Activated T-cell treated with anti-CD3 and anti-CD28 coated beads, Interleukin-2, amount 50 U/mL, for 1 hour (primary cell): Measurements from ENCODE around the gene GGT5.
"Not testable (repeated sequence)": the region's sequence is repeated elsewhere in the genome, so short reads cannot be mapped to it uniquely, and the experiment has no call there.

Experiments used
- DNase-seq: peaks from one replicate; pipeline ENCODE4 v3.0.0-alpha.2; 2020

GGT5 gene

DNA sequence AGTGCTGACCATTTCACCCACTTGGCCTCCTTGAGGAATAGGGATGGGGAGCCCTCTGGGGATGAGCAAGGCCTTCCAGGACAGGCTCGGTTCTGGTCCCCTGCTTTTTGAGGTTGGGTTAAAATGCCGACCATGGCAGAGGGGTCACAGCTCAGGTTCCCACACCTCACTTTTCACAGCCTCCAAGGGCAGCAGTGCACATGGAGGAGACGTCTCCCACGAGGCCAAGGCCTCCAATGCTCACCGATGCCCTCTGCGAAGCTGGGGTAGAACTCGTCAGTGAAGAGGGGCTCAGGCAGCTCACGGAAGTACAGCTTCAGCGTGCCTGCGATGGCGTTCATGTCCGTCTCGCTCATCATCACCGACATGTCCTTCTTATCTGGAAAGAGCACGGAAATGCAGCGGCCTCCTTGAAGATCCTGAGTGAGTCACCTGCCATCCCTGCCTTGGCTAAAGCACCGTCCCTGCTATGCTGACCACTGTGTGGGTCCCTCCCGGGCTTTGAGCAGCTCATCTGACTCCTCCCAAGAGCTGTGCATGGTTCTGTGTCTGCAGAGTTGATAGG is 17.4 kb upstream of the GGT5 start:
- DNase-seq: not testable (repeated sequence)

DNA sequence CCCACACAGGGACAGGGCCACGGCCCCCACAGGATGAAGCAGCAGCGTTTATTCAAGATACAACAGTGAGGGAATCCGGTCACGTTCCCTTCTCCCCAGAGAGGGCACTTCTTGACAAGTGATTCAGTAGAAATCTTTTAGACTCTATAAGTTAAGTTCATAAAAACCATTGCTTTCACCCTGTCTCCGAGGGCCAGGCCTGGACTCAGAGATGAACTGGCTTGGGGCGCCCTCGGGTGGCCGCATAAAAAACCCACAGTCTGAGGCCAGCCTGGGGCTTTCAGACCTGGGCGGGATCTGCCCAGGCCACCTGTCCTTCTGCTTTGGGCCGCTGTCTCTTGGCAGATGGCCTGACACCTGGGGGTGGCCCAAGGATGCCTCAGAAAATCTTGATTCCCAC is 14.6 kb upstream of the GGT5 start:
- peak; percentile 70 for DNase-seq

DNA sequence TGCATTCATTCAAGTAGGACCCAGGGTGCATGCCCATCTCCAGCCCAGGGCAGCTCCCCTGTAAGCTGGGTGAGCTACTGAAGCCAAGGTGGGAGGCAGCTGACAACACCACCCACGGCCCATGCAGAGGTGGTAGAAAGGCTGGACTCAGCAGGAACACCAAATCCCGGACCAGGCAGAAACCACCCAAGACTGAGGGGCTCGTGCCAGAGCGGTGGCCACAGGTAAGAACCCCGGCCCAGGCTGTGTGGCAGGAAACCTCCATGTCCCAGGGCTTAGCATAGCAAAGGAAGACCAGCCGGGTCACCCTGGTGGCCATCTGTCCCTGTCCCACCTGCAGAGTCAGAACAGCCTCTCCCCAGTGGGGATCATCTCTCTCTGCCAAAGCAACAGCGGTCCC is 11.9 kb upstream of the GGT5 start:
- not testable (repeated sequence) for DNase-seq

DNA sequence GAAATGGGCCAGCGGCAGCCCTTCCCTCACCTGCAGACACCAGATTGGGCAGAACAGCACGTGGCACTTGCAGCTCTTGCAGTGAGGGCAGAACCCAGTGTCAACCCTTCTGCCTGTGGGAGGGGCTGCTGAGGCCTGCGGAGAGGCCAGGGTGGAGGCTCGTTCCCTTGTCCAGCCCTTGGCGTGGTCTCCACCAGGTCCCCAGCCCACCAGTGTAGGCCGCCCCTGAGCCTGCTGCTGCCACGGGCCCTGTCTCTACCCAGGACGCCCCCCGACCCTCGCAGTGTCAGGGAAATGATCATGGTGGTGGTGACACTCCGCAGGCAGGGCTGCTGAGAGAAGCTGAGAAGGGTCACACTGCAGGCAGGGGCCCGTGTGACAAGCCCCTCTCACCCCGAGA is 11.3 kb upstream of the GGT5 start:
- not testable (repeated sequence) for DNase-seq

DNA sequence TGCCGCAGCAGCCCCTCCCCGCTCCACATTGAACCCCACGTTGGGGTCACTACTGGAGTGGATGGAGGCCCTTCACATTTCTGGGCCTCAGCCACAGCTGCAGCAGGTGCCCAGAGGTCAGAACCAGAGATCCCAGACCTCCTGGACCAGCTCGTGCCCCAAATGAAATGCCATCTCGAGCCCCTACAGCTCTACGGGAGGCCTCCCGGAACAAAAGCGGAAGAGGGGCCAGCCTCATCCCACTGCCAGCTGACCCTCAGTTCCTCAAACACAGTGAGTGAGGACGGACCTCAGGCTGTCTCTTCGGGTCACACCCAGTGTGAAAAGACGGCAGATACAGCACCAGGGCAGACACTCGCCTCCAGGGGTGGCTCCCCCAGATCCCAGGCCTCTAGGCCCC is 8.2 kb upstream of the GGT5 start:
- not testable (repeated sequence) for DNase-seq

DNA sequence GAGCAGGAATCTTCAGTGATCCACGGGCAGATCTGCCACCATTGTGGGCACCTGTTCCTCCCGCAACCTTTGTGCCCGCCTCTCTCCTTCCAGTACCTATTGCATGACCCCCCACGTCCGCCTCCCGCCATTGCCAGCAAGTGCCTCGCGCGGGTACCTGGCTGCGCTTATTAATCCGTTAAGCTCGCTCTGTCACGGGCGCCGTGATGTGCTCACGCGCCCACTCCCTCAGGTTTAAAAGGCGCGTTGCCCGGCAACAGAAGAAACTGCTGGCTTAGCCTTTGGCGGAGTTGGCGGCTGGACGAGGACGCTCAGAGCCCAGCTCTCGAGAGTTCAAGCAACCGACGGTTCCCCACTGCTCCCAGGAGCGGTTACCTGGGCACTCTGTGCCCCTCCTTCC is 6.4 kb upstream of the GGT5 start:
- not testable (repeated sequence) for DNase-seq

DNA sequence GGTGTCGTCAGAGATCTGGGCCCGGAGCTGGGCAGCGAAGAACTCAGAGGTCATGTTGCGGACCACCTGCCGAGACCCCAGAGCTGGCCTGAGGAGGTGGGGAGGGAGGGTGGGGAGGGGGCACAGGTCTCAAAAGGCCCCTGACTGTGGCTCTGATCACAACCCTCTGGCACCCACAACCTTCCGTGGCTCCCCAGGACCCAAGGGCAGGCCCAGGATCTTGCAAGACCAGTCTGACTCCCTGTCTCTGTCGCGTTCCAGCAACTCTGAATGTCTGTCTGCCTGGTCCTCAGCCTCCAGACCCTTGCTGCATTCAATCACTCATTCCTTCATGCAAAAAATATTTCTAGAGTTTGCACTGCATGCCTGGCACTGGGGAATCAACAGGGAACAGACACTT is 4.5 kb upstream of the GGT5 start:
- not testable (repeated sequence) for DNase-seq

DNA sequence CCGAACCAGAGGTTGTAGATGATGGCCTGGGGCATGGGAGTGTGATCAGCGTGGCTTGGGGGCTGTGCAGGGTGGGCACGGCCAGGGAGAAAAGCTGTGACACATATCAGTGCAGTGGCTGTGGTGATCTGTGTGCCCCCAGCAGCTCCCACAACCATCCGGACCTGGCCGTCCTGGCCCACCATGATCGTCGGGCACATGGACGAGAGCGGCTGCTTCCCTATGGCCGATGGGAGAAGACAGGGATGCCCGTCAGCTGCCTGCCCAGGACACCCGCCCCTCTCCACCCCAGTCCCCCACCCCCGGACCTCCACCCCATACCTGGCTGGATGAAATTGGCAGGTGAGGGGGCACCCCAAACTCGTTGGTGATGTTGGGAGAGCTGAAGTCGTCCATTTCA is 3.7 kb upstream of the GGT5 start:
- not testable (repeated sequence) for DNase-seq

DNA sequence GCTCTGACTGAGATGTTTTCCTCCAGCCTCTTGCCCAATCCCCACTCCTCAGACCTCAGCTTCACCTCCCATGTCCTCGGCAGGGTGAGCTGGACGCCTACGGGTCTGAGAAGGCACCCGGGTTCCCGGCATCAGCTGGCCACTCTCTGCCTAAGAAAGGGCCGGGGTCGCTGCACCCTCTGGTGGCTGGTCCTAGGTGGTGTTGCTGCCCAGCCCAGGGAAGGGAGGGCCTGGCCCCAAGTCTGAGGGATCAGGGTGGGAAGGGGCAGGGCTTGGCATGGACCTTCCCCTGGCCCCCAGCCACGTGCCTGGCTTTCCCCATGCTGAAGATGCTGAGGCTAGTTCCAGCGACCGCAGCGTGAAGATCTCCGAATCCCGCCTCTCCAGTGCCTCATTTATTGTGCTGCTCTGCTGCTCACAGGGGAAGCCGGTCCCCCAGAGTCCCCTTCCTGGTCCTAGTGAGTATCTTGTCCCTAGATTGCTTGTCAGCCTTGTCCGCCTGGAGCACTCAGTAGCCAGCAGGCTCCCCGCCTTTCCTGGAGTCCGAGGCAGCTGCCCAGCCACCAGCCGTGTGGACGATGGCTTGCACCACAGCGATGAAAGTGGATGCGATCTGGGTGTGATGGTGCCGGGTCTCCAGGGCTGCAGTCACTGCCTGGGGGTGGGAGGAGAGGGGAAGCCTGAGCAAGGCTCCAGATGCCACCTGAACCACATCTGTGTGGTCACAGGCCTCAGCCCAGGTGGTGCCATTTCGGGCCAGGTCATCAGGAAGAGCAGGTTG is 2.9 kb upstream of the GGT5 start:
- DNase-seq: peak; percentile 58

DNA sequence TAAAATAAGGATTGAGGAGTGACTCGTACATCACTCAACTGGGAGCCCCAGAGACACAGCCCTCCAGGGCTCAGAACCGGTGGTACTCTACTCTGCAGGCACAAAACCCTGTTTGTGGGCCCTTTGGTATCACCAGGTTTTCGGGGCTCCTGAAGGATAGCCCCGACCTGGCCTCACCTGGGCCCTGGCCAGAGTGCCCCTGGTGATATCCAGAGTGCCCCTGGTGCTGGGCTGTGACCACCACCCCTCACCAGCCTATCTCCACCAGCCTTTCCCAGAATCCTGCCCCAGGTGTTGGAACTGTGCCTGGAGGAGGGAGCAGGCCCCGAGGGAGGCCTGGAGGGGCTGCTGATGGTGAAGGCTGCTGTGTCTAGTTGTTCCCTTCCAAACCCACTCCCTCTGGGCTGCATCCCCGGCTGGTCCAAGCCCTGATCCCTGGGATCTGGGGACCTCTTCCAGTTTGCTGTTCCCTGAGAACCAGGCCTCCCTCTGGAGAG is 2.2 kb upstream of the GGT5 start:
- DNase-seq: no peak

DNA sequence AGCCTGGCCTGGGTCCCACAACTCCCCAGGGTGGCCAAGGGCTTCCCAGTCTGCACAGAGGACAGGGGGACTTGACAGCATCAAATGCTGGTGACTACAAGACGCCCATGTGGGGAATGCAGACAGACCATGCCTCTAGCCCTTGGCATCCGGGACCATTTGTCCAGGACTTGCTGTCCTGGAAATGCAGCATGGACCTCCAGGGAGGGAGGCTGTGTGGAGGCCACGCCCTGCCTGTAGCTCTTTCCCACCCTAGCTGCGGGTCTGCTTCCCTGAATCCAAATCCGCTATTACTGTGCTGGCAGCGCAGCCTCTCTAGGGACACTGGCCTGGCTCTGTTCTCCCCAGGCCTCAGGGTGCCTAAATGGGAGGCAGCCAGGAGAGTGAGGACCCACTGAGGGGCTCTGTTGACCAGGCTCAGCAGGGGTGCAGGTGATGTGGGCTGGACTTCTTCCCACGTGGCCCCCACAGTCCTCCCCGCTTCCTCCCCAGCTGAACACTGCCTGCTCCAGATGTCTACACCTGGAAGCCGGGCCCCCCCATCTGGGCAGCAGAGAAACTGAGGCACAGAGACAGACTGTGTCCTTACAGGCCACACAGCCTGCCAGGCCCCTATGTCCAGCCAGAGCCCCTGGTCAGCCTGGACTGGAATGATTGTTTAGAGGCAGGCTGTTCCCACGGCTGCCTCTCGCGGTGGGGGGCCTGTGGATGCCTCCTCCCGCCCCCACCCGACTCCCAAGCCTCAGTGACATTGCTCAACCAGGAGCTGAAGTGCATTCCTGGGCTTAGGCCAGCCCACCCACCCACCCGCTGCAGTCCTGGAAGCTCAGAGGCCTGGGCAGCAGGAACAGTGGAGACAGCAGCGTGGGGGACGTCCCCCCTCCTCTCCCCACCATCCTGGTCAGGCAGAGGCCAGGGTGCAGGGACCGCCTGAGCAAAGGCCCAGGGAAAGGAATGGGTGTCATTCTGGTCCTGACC is 991 bp upstream of the GGT5 start:
- not testable (repeated sequence) for DNase-seq

DNA sequence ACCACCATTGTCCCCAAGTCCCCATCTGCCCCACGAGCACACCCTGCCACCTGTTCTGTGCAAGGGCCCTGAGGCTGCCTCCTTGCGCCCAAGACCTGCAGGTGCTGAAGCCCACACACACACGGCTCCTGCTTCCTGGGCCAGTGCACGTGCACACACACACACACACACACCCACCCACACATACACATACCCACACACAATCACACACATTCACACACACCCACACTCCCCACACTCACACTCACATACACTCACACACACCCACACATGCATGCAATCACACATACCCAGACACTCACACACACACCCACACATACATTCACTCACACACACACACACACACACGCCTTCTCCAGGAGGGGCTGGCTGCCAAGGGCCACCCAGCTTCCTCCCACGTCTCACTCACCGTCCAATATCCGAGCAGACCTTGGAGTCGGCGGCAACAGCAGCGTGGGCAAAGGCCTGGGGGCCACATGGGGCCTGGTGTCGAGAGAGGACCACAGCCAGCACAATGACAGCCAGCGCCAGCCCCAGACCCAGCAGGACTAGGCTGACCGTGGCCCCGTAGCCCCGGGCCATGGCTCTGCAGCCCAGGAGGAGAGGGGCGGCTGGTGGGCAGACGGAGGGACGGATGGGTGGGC is 616 bp downstream of the GGT5 start:
- DNase-seq: no peak

DNA sequence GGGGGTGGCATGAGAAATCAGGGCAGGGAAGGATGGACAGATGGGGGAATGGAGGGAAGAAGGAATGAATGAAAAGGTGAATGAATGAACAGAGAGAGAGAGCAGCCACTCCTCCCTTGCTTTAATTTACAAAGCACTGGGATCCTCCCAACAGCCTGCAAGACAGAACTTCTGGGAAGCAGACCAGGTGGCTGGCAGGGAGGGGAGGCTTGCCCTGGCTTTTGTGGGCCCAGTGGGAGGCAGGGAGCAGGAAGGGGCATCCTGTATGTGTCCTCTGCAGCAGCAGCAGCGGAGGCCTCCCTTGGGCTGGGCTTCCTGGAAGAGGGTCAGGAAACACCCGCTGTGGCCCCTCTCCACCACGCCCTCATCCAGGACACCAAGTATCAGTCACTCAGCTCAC is 1.5 kb downstream of the GGT5 start:
- DNase-seq: not testable (repeated sequence)

DNA sequence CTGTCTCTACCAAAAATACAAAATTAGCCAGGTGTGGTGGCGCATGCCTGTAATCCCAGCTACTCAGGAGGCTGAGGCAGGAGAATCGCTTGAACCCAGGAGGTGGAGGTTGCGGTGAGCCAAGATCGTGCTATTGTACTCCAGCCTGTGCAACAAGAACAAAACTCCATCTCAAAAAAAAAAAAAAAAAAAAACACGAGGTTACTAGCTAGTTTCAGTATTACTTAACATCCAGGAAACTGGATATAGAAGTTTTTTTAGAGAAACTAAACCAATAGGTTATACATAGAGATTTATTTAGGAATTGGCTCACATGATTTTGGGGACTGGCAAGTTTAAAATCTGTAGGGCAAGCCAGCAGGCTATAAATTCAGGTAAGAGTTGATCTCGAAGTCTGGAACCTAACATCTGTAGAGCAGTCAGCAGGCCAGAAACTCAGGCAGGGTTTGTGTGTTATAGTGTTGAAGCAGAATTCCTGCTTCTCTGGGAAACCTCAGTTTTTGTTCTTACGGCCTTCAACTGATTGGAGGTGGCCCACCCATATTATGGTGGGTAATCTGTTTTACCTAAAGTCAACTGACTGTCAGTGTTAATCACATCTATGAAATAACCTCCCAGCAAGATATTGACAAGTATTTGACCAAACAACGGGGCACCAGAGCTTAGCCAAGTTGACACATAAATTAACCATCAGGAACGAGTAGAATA is 3.7 kb downstream of the GGT5 start:
- not testable (repeated sequence) for DNase-seq

DNA sequence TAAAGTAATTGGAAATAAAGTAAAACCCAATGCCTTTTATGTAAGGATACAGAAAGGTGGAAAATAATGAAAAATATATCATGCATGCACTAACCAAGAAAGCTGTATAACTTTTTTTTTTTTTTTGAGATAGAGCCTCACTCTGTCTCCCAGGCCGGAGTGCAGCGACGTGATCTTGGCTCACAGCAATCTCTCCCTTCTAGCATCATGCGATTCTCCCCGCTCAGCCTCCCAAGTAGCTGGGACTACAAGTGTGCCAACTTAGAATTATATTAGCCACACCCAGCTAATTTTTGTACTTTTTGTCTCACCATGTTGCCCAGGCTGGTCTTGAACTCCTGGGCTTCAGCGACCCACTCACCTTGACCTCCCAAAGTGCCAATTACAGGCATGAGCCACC is 4.5 kb downstream of the GGT5 start:
- no peak for DNase-seq

DNA sequence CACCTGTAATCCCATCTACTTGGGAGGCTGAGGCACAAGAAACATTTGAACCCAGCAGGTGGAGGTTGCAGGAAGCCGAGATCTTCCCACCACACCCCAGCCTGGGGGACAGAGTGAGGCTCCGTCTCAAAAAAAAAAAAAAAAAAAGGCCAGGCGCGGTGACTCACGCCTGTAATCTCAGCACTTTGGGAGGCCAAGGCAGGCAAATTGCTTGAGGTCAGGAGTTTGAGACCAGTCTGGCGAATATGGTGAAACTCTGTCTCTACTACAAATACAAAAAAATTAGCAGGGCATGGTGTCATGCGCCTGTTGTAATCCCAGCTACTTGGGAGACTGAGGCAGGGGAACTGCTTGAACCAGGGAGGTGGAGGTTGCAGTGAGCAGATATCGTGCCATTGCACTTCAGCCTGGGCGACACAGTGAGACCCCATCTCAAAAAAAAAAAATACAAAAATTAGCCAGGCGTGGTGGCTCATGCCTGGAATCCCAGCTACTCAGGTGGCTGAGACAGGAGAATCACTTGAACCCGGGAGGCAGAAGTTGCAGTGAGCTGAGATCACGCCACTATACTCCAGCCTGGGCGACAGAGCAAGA is 6.7 kb downstream of the GGT5 start:
- DNase-seq: not testable (repeated sequence)

DNA sequence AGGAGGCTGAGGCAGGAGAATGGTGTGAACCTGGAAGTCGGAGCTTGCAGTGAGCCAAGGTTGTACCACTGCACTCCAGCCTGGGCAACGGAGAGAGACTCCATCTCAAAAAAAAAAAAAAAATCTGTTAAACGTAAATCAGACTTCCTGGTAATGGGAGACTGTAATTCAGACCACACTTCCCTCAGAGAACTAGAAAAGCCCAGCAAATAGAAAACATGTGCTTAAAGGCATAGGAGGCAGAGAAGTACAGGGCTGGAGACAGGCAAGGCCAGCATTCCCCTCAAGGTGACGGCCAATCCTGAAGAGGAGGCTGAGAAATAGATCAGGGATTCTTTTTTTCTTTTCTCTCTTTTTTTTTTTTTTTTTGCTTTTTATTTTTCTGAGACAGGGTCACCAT is 8.2 kb downstream of the GGT5 start:
- DNase-seq: no peak

DNA sequence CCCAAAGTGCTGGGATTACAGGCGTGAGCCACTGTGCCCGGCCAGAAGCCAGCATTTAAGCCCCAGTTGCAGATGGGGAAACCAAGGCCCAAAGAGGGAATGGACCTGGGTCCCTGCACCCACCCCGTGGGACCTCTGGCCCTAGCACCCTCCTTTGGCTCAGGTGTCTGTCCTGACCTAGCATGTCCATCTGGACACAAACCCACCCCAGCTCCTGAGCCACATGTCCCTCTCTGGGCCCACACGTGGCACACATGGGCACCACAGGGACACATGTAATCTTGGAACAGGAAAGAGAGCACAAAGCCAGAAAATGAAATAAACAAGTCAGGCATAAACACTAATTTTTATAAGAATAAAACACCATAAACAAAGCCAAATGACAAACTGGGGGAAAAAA is 9.6 kb downstream of the GGT5 start:
- no peak for DNase-seq

DNA sequence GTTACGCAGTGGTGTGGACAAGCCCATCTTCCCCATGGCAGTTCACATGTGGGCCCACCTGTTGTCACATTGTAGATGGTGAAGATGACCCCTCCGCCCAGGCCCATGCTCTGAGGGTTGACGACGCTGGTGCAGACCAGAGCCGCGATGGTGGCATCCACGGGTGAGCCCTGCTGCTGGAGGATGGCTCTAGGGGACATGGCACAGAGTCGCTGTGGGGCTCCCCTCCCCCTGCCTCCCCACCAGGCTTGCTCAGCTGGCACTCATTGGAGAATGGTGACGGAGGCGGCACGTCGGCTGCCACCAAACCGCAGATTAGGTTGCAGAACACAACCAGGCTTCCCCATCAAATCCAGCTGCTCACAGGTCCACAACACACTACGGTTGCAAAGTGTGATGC is 11.1 kb downstream of the GGT5 start:
- no peak for DNase-seq

DNA sequence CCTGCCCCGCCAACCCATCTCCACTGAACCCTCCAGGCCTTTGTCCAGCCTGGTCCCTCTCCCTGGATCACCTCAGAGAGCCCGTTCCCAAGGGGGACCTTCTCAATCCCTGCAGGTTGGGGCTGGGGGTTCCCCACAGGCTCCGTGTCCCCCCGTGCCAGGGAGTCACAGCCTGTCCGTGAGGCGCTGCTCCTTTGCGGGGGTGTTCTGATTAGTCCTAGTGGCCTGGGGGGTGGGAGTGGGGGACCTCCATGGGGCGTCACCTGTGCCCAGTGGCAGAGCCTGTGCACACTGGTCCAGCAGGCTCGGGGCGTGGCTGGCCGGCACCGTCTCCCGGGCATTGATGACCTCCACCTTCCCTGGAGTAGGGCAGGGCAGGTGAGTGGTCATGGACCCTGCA is 11.6 kb downstream of the GGT5 start:
- DNase-seq: no peak

DNA sequence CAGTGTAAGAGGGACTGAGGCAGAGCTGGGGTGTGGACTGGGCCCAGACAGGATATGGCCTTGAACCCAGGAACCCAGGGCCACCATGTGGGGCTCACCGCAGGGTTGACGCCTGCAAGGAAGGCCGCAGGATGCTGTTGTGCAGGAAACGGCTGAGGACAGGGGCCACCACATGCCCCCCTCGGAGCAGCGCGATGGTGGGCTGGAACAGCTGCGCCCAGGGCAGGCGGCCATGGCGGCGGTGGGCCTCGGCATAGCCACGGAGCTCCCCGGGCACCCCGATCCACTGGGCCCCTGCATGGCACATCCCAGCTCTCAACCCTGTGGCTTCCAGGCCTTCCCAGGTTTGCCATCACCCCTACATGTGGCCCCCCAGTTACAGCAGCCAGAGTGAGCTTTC is 12.2 kb downstream of the GGT5 start:
- no peak for DNase-seq

DNA sequence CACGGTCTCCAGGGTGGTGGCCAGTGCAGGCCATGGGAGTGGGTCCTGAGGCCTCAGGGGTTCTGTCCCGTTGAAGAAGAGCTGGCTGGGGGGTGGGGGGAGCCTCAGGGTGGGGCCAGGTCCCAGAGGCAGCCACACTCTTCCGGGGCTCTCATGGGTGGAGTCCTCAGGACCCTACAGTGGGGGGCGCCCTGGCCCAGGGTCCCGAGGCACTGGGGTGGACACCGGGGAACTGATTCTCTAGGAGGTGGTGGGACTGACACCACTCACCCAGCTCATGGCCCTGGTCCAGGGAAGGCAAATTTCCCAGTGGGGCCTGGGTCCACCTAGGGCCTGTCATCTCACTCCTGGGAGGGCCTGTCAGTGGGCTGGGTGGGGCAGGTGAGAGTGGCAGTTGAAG is 12.8 kb downstream of the GGT5 start:
- no peak for DNase-seq
